Mucosa of rectum (tissue), 2 donors: Measurements from ENCODE around the gene HSDL1.

Source experiments
- H3K27ac ChIP-seq, 2 donors: one replicate each; pipeline ENCODE4 v1.7.0; 2013; ENCODE audit warnings: inconsistent platforms in 2 of 2, low read depth in 2 of 2, low read length in 2 of 2
- H3K27me3 ChIP-seq, 2 donors: one replicate each; pipeline ENCODE4 v1.7.0; 2013; ENCODE audit warnings: low read length in 2 of 2; ENCODE audit not compliant: control insufficient read depth in 2 of 2, insufficient read depth in 2 of 2
- H3K36me3 ChIP-seq, 2 donors: one replicate each; pipeline ENCODE4 v1.7.0; 2013; ENCODE audit warnings: low read length in 2 of 2; ENCODE audit not compliant: control insufficient read depth in 2 of 2, insufficient read depth in 2 of 2
- H3K4me1 ChIP-seq, 2 donors: one replicate each; pipeline ENCODE4 v1.7.0; 2013; ENCODE audit warnings: low read length in 2 of 2, mild to moderate bottlenecking in 1 of 2; ENCODE audit not compliant: control insufficient read depth in 2 of 2, insufficient read depth in 2 of 2
- H3K4me3 ChIP-seq, 2 donors: one replicate each; pipeline ENCODE4 v1.7.0; 2013; ENCODE audit warnings: low read length in 2 of 2
- H3K9ac ChIP-seq, 2 donors: one replicate each; pipeline ENCODE4 v1.7.0; 2013; ENCODE audit warnings: low read length in 2 of 2, low read depth in 1 of 2, mild to moderate bottlenecking in 1 of 2
- H3K9me3 ChIP-seq, 2 donors: one replicate each; pipeline ENCODE4 v1.7.0; 2013; ENCODE audit warnings: low read length in 2 of 2; ENCODE audit not compliant: control insufficient read depth in 2 of 2
- donor health status: healthy.
- donor health status: Normal muscosa, but diverticular disease.

Gene HSDL1

DNA sequence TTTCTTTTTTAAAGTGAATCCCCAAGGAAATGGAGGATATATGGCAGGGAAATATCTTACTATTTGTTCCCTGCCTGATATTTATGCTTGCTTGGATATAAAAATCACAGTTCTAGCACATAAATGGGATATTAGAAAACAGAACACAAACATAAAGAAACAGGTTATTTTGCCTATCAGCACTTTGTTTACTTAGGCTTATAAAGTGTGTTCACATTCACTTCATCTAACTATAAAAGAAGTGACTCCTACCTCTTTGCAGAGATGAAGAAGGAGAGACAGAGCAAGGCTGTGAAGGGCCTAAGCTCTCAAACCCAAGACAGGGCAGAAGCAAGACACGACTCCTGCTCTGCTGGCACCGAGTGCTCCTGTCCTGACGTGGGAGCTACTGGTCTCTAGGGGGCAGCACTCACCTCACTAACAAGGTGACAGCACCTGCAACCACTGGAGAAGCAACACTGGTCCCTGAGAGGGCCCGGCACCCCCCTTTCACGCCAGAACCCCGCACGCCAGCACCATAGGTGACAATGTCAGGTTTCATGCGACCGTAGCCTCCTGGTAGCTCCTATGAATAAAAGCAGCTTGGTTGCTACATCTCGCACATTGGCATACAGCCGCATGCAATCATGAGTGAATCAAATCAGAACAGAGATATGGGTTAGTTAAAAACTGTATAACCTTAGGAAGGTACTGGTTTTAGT is 60.3 kb downstream of the HSDL1 start:
- Histone ChIP-seq H3K9me3 (no peaks in the 10 kb centered on the region), H3K9ac (no peak overlapping the region), H3K4me1 (peaks cover 4 to 6% of the 10 kb centered on the region in 2 donors), H3K4me3 (no peak overlapping the region), H3K27me3 (no peaks in the 10 kb centered on the region), H3K36me3 (peaks cover 70 to 83% of the 10 kb centered on the region in 2 donors), H3K27ac (no peak overlapping the region)

DNA sequence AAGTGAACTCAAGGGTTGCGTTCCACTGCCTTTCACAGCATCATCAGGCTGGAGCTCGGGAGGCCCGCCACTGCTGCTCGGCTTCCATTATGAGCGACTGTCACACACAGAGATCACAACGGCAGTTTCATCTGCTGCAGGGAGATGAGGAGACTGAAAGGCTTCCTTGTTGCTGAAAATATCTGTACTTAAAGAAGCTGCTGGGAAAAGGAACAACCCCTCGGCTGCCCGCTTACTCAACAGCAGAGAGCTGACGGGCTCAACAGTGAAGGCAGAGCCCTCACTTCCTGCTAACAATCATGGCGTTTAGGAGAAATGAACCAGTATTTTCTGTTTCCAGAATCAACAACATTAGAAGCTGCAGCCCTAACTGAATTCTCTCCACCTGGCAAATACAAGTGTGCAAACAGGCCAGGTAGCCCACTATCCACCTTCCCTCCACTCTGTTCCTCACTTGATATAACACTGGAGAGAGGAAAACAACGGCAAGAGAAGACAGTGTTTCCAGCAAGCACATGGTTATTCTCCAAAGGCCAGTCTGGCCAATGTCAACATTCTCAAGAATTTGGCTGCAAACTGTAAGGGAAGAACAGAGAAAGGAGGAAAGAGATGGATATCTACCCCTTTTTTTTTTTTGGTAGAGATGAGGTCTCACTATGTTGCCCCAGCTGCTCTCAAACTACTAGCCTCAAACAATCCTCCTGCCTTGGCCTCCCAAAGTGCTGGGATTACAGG is 62.0 kb downstream of the HSDL1 start:
- H3K27me3 ChIP-seq: no peaks in the 10 kb centered on the region
- H3K4me3 ChIP-seq: no peak overlapping the region
- no peaks in the 10 kb centered on the region for H3K9me3 ChIP-seq
- H3K36me3 ChIP-seq: peaks cover 69 to 78% of the 10 kb centered on the region in 2 donors
- H3K4me1 ChIP-seq: peaks cover 4 to 6% of the 10 kb centered on the region in 2 donors
- no peak overlapping the region for H3K9ac ChIP-seq
- H3K27ac ChIP-seq: no peak overlapping the region

DNA sequence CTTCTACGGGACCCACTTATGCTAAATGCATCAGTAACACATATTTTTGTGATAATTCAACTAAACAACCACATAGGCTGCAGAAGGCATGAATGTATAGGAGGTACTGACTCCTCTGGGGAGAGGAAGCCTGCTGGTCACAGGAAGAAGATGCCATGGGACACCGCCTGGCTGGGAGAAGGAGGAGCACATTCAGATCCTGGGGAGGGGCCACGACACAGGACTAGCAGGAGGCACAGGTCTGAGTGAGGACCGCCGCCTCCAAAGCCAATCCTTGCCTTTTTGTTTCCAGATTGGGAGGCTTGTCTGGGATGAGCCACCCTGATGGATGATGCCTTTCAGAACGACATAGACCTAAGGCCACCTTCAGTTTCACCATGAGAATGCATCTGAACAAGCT is 62.9 kb downstream of the HSDL1 start:
- Histone ChIP-seq H3K4me1 (peaks cover 4 to 6% of the 10 kb centered on the region in 2 donors), H3K4me3 (no peak overlapping the region), H3K9ac (no peak overlapping the region), H3K9me3 (no peaks in the 10 kb centered on the region), H3K27me3 (no peaks in the 10 kb centered on the region), H3K36me3 (peaks cover 64 to 75% of the 10 kb centered on the region in 2 donors), H3K27ac (no peak overlapping the region)

DNA sequence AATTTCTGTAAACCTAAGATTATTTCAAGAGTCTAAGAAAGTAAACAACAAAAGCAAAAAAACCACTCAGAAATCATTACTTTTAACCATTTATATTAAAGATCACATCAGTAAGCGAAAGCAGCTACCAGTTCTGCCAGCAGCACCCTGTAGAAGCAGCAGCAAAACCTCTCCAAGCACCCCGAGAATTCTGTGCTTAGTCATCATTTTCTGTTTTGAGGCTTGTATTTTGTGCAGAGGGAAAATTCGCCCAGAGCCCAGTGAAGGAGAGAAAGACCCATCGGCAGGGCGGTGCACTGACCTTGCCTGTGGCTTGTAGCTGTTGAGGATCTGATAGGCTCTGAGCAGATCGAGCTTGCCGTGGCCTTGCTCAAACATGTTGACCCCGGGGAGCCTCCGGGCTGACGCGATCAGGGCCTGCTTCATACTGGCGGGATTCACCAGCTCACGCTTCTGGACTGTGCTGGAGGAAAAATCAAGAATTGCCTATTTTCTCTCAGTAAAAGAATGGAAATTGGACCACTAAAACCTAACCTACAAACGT is 63.5 kb downstream of the HSDL1 start:
- Histone ChIP-seq H3K4me1 (peaks cover 4 to 6% of the 10 kb centered on the region in 2 donors), H3K27me3 (no peaks in the 10 kb centered on the region), H3K4me3 (no peak overlapping the region), H3K36me3 (peaks cover 64 to 69% of the 10 kb centered on the region in 2 donors), H3K9ac (no peak overlapping the region), H3K9me3 (no peaks in the 10 kb centered on the region), H3K27ac (no peak overlapping the region)

DNA sequence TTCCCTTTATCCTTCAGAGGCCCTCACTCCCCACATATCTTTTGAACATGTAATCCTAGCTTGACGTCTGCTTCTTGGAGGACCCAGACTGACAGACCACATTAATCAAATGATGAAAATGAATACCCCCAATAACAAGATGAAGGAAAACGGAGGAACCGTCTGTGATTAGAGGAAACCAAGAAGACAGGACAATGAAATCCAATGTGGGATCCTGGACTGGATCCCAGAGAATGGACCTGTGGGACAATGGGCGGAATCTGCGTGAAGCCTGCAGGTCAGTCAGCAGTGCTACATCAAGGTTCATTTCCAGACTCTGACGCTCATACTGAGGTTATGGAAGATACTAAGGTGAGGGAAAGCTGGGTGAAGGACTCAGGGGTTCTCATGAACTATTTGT is 64.2 kb downstream of the HSDL1 start:
- no peaks in the 10 kb centered on the region for H3K9me3 ChIP-seq
- no peak overlapping the region for H3K27ac ChIP-seq
- H3K9ac ChIP-seq: no peak overlapping the region
- no peak overlapping the region for H3K4me3 ChIP-seq
- peaks cover 0 to under 1% of the 10 kb centered on the region in 2 donors for H3K4me1 ChIP-seq
- H3K27me3 ChIP-seq: no peaks in the 10 kb centered on the region
- H3K36me3 ChIP-seq: peaks cover 61 to 62% of the 10 kb centered on the region in 2 donors

DNA sequence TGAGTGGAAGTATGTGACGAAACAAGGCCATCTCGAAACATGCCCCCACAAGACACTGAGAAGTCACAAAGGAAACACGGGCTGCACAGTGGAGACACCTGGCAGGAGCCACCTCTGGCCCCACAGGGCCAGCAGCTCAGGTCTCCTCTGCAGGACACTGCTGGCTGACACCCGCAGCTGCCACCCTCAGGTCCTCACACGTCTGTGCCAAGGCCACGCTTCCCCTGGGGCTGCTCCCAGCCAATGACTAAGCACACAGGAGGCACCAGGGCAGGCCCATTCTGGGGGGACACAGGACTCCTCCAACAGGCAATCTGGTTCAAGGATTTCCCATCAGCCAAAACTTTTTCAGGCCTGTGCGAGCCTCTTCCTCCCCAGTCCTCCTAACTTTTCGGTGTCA is 64.6 kb downstream of the HSDL1 start:
- Histone ChIP-seq H3K4me3 (no peak overlapping the region), H3K36me3 (peaks cover 65 to 66% of the 10 kb centered on the region in 2 donors), H3K4me1 (no peaks in the 10 kb centered on the region), H3K27ac (no peak overlapping the region), H3K27me3 (no peaks in the 10 kb centered on the region), H3K9me3 (no peaks in the 10 kb centered on the region), H3K9ac (no peak overlapping the region)

DNA sequence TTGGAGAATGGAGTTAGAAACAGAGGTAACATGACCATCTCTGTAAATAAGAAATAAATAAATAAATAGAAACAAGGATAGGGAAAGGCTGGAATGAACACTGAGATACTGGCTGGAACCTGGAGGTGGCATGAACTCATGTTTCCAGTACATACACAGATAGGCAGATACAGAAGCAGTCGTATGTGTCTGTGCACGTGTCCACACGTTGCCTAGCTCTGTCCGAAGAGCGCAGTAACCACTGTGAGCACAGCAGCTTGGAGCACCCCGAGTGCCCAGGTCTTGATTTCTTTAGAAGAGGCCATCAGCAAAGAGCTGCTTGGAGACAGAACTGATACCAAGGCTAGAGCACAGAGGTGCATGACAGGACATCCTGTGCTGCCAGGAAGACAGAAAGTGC is 65.3 kb downstream of the HSDL1 start:
- no peaks in the 10 kb centered on the region for H3K27me3 ChIP-seq
- no peak overlapping the region for H3K27ac ChIP-seq
- H3K4me1 ChIP-seq: no peaks in the 10 kb centered on the region
- no peaks in the 10 kb centered on the region for H3K9me3 ChIP-seq
- no peak overlapping the region for H3K9ac ChIP-seq
- no peak overlapping the region for H3K4me3 ChIP-seq
- peaks cover 70% of the 10 kb centered on the region in 2 donors for H3K36me3 ChIP-seq

DNA sequence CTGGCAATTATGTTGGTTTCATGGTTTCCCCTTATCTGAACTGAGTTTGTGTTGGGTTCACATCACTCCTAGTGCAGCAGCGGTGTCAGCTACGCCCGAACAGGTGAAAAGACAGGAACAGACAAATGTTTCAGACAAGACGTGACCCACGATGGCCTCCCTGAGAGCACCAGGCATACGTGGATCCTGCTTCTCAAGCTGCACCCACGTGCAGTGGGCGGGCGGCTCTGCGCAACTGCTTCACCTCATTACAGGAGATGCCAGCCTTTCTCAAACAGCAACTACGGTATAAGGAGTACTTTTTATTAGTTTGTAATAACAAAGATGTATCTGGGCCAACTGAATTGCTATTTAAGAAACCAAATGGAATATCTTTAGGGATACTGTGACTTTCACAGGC is 69.6 kb downstream of the HSDL1 start:
- H3K9me3 ChIP-seq: no peaks in the 10 kb centered on the region
- H3K4me3 ChIP-seq: no peak overlapping the region
- H3K4me1 ChIP-seq: no peaks in the 10 kb centered on the region
- no peak overlapping the region for H3K9ac ChIP-seq
- H3K36me3 ChIP-seq: peaks cover 59 to 63% of the 10 kb centered on the region in 2 donors
- H3K27me3 ChIP-seq: no peaks in the 10 kb centered on the region
- H3K27ac ChIP-seq: no peak overlapping the region

DNA sequence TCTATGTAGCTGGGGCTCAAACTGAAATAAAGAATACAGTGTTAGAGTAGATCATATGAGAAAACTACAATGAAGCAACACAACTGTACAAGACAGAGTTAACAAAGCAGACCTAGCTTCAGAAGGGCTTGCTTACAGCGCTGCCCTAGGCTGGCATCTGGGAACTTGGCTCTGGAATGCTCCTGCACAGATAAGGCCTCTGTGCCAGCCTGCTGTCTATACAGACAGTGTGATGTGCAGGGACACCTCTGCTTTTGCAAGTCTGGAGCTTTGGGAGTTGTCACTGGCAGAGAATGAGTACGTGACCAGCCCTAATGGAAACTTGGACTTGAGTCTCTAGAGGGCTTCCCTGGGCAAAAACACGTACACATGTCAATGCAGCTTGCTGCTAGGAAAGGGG is 70.3 kb downstream of the HSDL1 start:
- no peak overlapping the region for H3K9ac ChIP-seq
- peaks cover 59 to 66% of the 10 kb centered on the region in 2 donors for H3K36me3 ChIP-seq
- no peaks in the 10 kb centered on the region for H3K4me1 ChIP-seq

More for the DNA sequence above, 70.3 kb downstream of the HSDL1 start:
- no peak overlapping the region for H3K27ac ChIP-seq
- H3K4me3 ChIP-seq: no peak overlapping the region
- no peaks in the 10 kb centered on the region for H3K9me3 ChIP-seq
- no peaks in the 10 kb centered on the region for H3K27me3 ChIP-seq
